Measurements from ENCODE around the gene SLC27A1. TPM values are rescaled to one million over a fixed set of nuclear protein-coding genes. Genes with fewer than 3 reads are reported as not detected.
A peak's percentile ranks its signal among the peaks of the same experiment; 100 is the strongest.

Gene SLC27A1
- 12.6 and 22.2 TPM in 2 replicates for total RNA-seq

DNA sequence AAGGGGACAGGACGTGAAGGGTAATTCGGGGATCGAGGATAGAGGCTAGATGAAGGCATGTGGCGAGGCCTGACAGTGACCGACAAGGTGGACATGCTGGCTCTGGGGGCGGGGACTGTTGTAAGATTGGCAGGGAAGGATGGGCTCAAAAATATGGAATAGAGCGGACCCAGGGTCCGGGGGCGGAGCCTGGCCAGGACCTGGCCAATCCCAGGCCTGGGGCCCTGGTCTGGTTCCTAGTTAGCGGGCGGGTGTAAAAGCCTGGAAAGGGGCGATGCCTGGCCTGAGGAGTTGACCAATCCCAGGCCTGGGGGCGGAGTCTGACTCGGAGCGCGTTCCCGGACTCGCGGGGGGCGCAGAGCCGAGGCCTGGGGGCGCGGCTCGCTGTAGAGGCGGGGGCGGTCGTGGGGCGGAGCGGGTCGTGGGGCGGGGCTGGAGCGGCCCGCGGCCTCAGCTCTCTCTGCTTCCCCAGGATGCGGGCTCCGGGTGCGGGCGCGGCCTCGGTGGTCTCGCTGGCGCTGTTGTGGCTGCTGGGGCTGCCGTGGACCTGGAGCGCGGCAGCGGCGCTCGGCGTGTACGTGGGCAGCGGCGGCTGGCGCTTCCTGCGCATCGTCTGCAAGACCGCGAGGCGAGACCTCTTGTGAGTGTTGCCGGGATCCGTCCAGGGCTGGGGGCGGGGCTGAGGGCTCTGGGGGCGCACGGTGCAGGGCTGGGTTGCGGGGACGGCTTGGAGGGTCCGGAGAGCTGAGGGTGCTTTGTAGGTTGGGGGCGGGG lies at the start of gene SLC27A1:
TSS of gene SLC27A1 (plus strand) at position 457 of the 774 bp plus-strand sequence. CDS start at position 474, 17 bp downstream.
- DNase-seq (ENCODE audit: low read depth in 2 of 2): peak; percentile 98 to 99

GRCh38 chr19:17421942-17422341 lies 48.4 kb upstream of the SLC27A1 start:
- DNase-seq (ENCODE audit: low read depth in 2 of 2): no peak

DNA sequence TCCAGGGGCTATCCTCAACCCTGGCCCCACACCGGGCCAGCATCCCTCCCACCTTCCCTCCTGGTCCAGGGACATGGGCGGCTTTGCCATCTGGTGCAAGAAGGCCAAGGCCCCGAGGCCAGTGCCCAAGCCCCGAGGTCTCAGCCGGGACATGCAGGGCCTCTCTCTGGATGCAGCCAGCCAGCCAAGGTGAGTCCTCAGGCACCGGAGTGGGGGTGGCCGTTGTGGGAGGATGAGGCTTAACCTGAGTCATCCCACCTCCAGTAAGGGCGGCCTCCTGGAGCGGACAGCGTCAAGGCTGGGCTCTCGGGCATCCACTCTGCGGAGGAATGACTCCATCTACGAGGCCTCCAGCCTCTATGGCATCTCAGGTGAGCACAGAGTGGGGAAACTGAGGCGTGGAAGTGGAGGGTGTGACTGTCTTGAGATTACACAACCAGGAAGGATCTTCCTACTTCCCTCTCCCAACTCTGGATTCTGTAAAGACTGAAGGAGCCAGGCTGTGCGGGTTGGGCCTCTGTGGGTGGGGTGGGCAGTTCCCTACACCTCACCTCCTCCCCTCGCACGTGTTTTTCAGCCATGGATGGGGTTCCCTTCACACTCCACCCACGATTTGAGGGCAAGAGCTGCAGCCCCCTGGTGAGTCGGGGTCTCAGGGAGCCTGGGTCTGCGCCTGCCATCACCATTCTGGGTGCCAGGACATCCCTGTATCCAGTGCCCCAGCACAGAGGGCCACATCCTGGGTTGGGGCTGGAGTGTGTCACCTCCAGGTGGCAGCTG lies 46.7 kb upstream of the SLC27A1 start:
- DNase-seq (ENCODE audit: low read depth in 2 of 2): no peak

DNA sequence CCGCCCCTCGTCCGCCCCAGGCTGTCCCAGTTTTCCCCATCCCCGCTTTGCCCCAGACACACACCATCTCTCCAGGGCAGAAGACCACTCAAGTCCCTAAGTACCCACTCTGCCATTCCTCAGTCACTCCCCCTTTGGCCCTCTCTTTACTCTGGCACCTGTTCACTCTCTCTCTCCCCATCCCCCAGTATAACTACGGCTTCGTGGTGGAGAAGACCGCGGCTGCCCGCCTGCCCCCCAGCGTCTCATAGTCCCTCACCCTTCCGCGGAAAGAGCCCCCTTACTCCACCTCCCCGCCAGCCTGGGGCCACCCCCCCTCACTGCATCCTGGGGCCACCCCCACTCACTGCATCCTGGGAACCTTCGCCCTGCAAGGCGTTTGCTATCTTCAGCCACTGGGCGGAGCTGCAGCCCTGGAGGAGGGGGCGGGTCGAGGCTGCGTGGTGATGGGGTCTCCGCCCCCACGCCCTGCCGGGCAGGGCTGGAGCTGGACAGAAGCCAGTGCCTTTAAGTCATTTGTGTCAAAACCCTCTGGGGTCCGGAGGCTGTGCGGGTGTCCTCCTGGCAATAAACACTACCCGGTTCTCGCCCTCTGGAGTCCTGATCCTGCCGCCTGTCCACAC lies 45.5 kb upstream of the SLC27A1 start:
- peak in 1 of 2 donors; percentile 27 for DNase-seq (ENCODE audit: low read depth in 2 of 2)

DNA sequence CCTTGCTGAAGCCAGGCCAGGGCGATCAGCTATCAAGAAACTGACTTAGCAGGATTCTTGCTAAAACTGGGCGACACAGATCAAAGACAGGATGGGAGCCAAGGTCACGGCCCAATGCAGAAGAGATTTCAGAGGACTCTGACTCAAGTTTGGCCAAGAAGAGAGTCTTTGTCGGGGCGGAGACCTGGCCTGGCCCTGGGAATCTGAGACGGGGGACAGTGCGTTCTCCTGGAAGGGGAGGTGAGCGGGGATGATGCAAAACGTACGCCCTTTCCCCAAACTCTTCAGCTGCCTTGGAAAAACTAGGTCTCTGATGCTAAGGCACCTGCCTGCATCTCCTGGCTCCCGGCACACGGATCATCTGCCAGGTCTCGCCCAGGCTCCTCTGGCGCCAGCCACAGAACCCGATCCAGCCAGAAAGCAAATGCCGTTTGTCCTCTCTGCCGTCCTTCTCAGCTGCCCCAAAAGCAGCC lies 40.6 kb upstream of the SLC27A1 start:
- DNase-seq (ENCODE audit: low read depth in 2 of 2): no peak

DNA sequence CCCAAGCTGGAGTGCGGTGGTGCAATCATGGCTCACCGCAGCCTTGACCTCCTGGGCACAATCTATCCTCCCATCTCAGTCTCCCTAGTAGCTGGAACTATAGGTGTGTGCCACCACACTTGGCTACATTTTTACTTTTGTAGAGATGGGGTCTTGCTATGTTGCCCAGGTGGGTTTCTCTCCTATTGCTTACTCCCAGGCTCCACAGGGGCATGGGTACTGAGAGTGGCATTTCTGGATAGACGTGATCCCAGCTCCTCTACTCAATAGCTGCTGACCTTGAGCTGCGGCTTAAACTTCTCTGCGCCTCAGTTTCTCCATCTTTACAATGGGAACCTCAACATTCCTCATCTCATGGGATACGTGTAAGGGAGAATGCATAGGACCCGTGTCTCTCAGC lies 38.9 kb upstream of the SLC27A1 start:
- DNase-seq (ENCODE audit: low read depth in 2 of 2): no peak

DNA sequence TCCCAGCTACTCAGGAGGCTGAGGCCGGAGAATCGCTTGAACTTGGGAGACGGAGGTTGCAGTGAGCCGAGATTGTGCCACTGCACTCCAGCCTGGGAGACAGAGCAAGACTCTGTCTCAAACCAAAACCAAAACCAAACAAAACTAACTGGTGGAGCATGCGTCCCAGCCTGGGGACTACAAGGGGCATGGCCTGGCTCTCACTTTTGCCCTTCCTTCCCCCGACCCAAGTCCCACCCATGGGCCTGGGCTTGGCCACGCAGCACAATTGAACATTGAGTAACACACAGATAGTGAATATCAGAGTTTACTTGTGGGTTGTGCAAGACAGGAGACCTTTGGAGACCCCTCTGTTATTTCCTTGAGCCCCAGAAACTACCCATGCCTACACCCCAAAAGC lies 35.1 kb upstream of the SLC27A1 start:
- no peak for DNase-seq (ENCODE audit: low read depth in 2 of 2)

DNA sequence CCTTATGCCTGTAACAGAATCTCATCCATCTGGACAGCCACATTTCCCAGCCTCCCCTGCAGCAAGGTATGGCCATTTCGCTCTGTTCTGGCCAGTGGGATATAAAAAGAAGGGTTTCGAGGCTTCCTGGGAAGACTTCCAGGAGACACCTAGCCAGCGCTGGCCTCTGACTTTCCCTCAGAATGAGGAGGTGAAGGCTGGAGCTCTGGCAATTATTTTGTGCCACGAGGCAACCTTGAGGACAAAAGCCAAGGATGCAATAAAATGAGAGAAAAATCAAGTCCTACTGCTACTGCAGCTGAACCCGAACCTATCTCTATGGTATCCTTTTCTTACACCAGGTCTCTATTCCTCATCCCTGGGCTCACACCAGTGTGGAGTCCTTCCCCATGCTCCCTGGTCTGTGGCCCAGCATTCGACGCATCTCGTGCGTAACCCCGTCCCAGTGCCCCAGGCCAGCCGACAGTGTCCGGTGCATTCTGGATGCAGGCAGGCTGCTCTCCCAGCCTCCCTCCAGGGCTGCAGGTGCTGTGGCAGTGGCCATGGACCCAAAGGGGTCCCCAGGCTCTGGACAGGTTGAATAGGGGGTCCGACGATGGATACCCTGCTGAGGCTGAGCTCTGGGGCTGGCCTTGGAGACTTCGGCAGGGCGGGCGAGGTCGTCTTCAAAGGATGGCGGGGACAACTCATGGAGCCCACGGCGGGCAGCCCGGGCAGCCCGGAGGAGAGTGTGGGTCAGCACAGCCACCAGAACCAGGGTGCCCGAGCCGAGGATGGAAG lies 34.0 kb upstream of the SLC27A1 start:
- no peak for DNase-seq (ENCODE audit: low read depth in 2 of 2)

- DNase-seq (ENCODE audit: low read depth in 2 of 2): no peak
Observed at GRCh38 chr19:17436874-17437267, 33.5 kb upstream of the SLC27A1 start.

DNA sequence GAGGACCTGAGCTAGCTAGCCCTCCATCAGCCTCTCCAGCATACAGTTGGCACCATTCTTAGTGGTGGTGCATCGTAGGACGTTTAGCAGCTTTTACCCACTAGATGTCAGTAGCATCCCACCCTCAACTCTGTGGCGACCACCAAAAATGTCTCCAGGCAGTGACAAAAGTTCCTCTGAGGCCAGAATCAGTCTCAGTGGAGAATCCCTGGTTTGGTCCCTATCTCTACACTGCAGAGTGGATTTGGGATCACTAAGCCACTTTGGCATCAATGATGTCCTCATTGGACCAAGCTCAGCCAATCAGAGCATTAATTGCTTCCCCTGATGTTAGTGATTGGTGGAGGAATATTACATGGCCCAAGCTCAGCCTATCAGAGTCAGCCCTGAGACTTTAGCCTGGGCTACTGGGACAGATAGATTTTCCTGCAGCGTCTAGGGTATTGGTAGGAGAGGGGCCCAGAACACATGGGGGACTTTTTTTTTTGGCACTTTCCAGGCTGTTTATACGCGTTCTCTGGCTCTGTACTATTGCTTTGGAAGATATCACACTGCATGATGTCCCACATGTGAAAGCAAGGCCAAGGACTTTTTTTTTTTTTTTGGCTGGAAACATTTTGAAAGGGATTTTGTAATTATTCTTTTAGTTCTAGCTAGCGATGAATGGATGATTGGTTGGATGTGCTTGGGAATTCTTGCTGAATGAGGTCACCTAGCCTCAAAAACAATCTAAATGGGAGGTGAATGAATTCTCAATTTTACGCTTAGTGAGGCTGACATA lies 28.9 kb upstream of the SLC27A1 start:
- peak; percentile 20 to 45 for DNase-seq (ENCODE audit: low read depth in 2 of 2)

DNA sequence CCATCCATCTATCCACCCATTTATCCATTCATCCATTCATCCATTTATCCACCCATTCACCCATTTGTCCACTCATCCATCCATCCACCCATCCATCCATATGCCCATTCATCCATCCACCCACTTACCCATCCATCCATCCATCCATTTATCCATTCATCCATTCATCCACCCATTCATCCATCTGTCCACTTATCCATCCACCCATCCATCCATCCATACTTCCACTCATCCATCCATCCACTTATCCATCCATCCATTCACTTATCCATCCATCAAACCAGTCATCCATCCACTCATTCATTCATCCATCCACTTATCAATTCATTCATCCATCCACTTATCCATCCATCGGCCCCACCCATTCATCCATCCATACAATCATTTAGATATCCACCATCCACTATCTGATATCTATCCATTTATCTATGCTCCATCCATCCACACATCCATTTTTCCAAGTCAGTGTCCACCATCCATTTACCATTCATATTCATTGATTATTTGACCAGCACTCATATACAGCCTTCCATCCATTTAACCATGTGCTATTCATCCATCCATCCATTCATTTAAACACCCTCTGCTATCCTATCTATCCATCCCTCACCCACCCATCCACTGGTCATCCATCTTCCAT lies 24.7 kb upstream of the SLC27A1 start:
- no peak for DNase-seq (ENCODE audit: low read depth in 2 of 2)

- no peak for DNase-seq (ENCODE audit: low read depth in 2 of 2)
Observed at GRCh38 chr19:17447704-17448130, 22.6 kb upstream of the SLC27A1 start.

GRCh38 chr19:17448131-17448967 lies 22.0 kb upstream of the SLC27A1 start, which contains the start of gene TMEM221:
TSS of gene TMEM221 (minus strand) at chr19:17448668. CDS start at chr19:17448462, 206 bp downstream.
- DNase-seq (ENCODE audit: low read depth in 2 of 2): peak; percentile 13 to 16

DNA sequence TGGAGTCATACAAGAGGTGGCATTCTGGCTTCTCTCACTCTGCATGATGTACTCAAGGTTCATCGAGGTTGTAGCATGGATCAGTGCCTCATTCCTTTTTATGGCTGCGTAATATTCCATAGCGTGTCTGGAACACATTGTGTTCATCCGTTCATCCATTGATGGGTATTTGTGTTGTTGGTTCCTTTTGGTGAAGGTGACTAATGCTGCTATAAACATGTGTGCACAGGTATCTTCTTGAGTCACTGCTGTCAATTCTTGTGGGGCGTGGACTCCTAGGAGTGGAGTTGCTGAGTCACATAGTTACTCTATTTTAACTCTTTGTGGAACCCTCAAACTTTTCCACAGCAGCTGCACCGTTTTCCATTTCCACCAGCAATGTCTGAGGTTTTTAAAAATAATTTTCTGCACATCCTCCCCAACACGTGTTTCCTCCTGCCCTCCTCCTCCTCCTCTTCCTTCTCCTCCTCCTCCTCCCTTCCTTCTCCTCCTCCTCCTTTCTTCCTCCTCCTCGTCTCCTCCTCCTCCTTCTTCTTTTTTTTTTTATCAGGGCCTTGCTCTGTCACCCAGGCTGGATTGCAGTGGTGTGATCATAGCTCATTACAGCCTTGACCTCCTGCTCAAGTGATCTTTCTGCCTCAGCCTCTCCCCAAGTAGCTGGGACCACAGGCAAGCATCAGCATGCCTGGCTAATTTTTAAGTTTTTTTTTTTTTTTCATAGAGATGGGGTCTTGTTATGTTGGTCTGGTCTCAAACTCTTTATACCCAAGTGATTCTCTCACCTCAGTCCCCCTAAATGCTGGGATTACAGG lies 19.9 kb upstream of the SLC27A1 start:
- DNase-seq (ENCODE audit: low read depth in 2 of 2): no peak

DNA sequence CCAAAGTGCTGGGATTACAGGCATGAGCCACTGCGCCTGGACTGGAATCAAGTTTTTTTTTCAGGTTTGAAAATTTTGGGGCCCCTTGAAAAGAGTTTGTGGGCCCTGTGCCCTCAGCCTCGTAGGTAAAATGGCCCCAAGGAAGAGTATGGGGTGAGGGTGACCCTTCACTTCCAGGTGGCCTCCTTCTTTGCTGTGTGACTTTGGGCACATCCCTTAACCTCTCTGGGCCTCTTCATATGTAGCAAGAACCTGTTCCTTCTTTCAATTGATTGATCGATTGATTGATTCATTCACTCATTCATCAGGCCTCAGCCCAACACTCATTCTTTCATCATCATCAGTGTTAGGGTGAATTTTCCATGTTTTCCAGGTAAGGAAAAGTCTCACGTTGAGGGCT lies 18.5 kb upstream of the SLC27A1 start:
- DNase-seq (ENCODE audit: low read depth in 2 of 2): no peak

- DNase-seq (ENCODE audit: low read depth in 2 of 2): no peak
Observed at GRCh38 chr19:17454576-17455071, 15.7 kb upstream of the SLC27A1 start.

DNA sequence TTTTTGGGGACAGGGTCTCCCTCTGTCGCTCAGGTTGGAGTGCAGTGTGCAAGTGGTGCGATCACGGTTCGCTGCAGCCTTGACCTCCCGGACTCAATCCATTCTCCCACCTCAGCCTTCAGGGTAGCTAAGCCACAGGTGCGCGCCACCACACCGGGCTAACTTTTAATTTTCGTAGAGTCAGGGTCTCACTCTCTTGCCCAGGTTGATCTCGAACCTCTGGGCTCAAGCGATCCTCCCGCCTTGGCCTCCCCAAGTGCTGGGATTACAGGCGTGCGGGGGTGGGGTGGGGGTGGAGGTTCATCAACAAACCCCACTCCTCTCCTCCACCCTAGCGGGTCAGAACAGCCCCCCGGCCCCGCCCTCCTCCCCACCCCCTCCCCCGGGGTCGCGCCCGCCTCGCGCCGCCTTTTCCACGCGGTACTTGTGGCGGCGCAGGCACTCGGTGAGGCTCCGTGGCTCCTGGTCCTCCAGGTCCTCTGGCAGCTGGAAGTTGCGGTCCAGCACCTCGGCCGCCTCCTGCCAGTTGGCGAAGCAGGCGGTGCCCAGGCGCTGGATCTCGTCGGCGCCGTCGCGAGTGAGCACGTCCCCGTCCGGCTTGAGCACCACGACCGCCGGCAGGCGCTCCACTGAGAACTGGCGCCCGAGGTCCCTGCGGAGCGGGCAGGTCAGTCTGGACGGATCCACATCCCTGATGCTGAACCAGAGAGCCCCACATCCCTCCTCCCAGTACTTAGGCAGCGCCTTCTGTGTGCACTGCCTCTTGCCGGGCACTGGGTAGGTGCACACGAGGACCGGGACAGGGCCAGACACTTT lies 14.8 kb upstream of the SLC27A1 start:
- DNase-seq (ENCODE audit: low read depth in 2 of 2): no peak

Data from lung microvascular endothelial cell (primary cell).